ENCODE results near the gene GATAD2A. TPM values are rescaled to one million over a fixed set of nuclear protein-coding genes. Genes with fewer than 3 reads are reported as not detected.

The GATAD2A gene
- total and polyA plus RNA-seq, 7 experiments from 2014 or later = 11.3 to 123 (median 102) TPM

- H3K36me3 Mint-ChIP-seq = peaks cover 0 to 11% (median 0%) of the 10 kb centered on the region in 5 donors
- Histone ChIP-seq H3K27ac (ENCODE audit: low read depth, low read length) (peak overlapping the region; percentile 81), H3K4me1 (ENCODE audit: control insufficient read depth in 2 of 2, insufficient read depth in 2 of 2, low read length in 2 of 2) (peaks cover 33 to 51% of the 10 kb centered on the region in 2 donors), H3K36me3 (ENCODE audit: control insufficient read depth in 2 of 3, insufficient read depth in 3 of 3, low read length in 3 of 3) (peaks cover 0 to 16% (median 0%) of the 10 kb centered on the region in 3 experiments), H3K9me3 (ENCODE audit: control insufficient read depth in 2 of 3, low read length in 3 of 3) (no peaks in the 10 kb centered on the region), H3K4me3 (ENCODE audit: low read length) (no peak overlapping the region), H3K27me3 (ENCODE audit: control insufficient read depth in 2 of 2, insufficient read depth in 2 of 2, low read length in 2 of 2) (no peaks in the 10 kb centered on the region)
- no peak for DNase-seq
- POLR2A ChIA-PET = interaction anchor here (4.9 to 6.4 kb wide), 2 partner anchors 81 to 121 kb away, joined by 36 to 101 read pairs; partner anchors contain the start of gene GATAD2A
- peak overlapping the region in 2 of 10 donors; percentile 20 to 52 for H3K4me3 Mint-ChIP-seq
- CTCF ChIA-PET = interaction anchor here (1.1 to 1.9 kb wide), 2 partner anchors 82 to 125 kb away, joined by 3 to 12 read pairs; partner anchors contain the start of gene GATAD2A
- peak overlapping the region; percentile 69 to 99 (median 97) for H3K27ac Mint-ChIP-seq
- no peaks in the 10 kb centered on the region for H3K9me3 Mint-ChIP-seq
- no peak for ATAC-seq
- H3K27me3 Mint-ChIP-seq = no peaks in the 10 kb centered on the region
- intact Hi-C loops (cut with micrococcal nuclease) = loop anchor here (5.0 to 10.0 kb wide), 2 partner anchors 422 to 424 kb away; partner anchors contain the start of gene SLC25A42 (in 2 of the 2)
- H3K4me1 Mint-ChIP-seq = peaks cover 34 to 78% (median 65%) of the 10 kb centered on the region in 7 donors
Observed at GRCh38 chr19:19486343-19487076, 81.0 kb downstream of the GATAD2A start.

DNA sequence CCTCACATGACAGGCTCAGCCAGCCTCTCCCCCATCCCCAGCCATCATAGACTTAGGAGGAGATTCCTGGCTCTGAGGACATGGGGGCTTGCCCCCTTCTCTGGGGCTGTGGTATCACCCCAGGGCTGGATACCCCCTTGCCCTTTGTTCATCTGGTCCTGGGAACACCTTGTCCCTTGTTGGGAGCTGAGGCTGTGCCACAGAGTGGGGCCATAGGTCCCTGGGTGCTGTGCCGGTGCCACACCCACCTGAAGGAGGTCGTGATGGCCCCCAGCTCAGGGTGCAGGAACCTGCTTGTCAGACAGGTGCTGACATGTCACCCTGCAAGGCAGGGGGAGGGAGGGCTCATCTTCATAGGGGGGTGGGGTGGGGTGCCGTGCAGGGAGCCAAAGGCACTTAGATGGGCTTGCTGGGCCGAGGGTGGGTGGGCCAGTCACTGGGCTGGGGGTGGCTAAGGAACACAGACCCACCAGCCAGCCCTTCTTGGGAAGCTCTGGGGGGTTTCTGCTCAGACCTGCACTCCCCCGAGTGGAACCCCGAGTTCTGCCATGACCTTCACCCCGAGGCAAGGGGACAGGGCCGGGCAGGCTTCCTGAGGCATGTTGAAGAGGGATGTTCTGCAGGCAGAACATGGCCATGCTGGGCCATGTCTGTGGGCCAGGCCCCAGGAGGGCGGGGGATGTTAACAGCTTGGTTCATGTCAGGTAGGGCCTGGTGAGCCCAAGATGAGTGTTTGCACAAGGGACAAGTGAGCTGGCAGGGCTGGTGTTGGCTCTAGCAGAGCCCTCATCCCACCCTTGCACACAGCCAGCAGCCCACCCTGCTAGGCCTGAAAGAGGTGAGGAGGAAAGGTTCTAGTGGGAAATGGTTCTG lies 81.8 kb downstream of the GATAD2A start:
- intact Hi-C loops (cut with micrococcal nuclease) = loop anchor here (5.0 to 10.0 kb wide), 2 partner anchors 423 to 425 kb away; partner anchors contain the start of gene SLC25A42 (in 2 of the 2)

DNA sequence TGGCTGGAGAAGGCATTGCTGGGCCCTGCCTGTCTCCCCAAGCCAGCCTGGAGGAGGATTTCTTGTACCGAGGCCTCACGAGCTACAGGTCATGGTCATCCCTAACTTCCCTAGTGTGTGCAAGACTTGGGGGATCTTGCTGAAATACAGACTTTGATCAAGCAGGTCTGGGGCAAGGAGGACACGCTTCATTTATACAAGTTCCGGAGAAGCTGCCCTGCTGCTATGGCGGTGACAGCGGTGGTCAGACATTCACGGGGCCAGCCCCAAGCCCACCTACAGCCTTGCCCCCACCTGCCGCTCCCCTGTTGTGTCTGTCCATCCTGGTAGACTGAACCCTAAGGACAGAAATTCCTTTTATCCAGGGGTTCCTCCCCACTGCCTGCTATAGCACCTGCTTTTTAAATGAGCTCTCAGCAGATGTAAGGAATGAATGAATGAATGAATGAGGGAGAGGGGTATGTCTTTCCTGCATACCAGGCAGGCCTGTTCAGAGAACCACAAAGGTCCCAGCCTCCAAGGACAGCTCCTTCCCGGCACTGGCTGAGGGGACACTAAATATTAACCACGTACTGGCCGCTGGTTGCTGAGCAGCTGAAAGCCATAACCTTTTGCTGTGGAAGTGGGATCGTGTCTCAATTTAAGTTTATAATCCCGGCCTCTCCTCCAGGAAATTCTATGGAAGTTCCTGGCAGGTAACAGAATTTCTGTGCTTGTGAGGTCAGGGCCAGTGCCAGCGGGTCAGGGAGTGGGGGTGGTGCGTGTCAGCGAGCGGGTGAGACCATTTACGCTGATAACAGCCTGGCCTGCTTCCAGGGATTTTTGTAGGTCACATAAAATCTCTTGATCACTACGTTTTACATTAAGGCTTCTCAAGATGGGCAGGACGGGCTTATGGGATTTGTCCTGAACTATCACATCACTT lies 82.7 kb downstream of the GATAD2A start:
- CTCF ChIA-PET = interaction anchor here (0.6 to 4.0 kb wide), 10 partner anchors 26 to 569 kb away, joined by 3 to 94 read pairs (median 6); partner anchors contain the start of genes COPE and DDX49
- peak overlapping the region; percentile 58 to 84 (median 78) for H3K4me3 Mint-ChIP-seq

More for the DNA sequence above, 81.8 kb downstream of the GATAD2A start:
- ATAC-seq = no peak
- POLR2A ChIA-PET = interaction anchor here (0.7 to 6.4 kb wide), 9 partner anchors 8 to 140 kb away, joined by 3 to 101 read pairs (median 5); partner anchors contain the start of genes GATAD2A and NDUFA13
- Histone ChIP-seq H3K27me3 (ENCODE audit: control insufficient read depth in 2 of 2, insufficient read depth in 2 of 2, low read length in 2 of 2) (no peaks in the 10 kb centered on the region), H3K9me3 (ENCODE audit: control insufficient read depth in 2 of 3, low read length in 3 of 3) (no peaks in the 10 kb centered on the region), H3K27ac (ENCODE audit: low read depth, low read length) (peak overlapping the region; percentile 81), H3K4me1 (ENCODE audit: control insufficient read depth in 2 of 2, insufficient read depth in 2 of 2, low read length in 2 of 2) (peaks cover 33 to 51% of the 10 kb centered on the region in 2 donors), H3K4me3 (ENCODE audit: low read length) (no peak overlapping the region), H3K36me3 (ENCODE audit: control insufficient read depth in 2 of 3, insufficient read depth in 3 of 3, low read length in 3 of 3) (peaks cover 0 to 16% (median 2%) of the 10 kb centered on the region in 3 experiments)
- Mint-ChIP-seq H3K27me3 (no peaks in the 10 kb centered on the region), H3K27ac (peak overlapping the region; percentile 96 to 99 (median 99)), H3K9me3 (no peaks in the 10 kb centered on the region), H3K4me3 (peak overlapping the region in 8 of 10 donors; percentile 20 to 76 (median 47)), H3K36me3 (peaks cover 0 to 9% (median 0%) of the 10 kb centered on the region in 5 donors), H3K4me1 (peaks cover 31 to 74% (median 62%) of the 10 kb centered on the region in 7 donors)
- DNase-seq = no peak
- CTCF ChIA-PET = interaction anchor here (0.5 to 1.9 kb wide), 2 partner anchors 126 to 300 kb away, joined by 4 to 12 read pairs; no protein-coding TSS in a partner anchor

GRCh38 chr19:19488875-19489690 lies 83.6 kb downstream of the GATAD2A start:
- Histone ChIP-seq H3K4me3 (ENCODE audit: low read length) (peak overlapping the region; percentile 22), H3K4me1 (ENCODE audit: control insufficient read depth in 2 of 2, insufficient read depth in 2 of 2, low read length in 2 of 2) (peaks cover 33 to 51% of the 10 kb centered on the region in 2 donors), H3K27me3 (ENCODE audit: control insufficient read depth in 2 of 2, insufficient read depth in 2 of 2, low read length in 2 of 2) (no peaks in the 10 kb centered on the region), H3K27ac (ENCODE audit: low read depth, low read length) (peak overlapping the region; percentile 81), H3K9me3 (ENCODE audit: control insufficient read depth in 2 of 3, low read length in 3 of 3) (no peaks in the 10 kb centered on the region), H3K36me3 (ENCODE audit: control insufficient read depth in 2 of 3, insufficient read depth in 3 of 3, low read length in 3 of 3) (peaks cover under 1 to 20% (median 8%) of the 10 kb centered on the region in 3 experiments)
- H3K4me3 Mint-ChIP-seq = peak overlapping the region; percentile 58 to 84 (median 78)
- intact Hi-C loops (cut with micrococcal nuclease) = loop anchor here (1.0 to 10.0 kb wide), 12 partner anchors 27 to 427 kb away; partner anchors contain the start of genes BORCS8 (in 2 of the 2), GATAD2A (in 2 of the 2), MAU2 (in 2 of the 2) and NDUFA13 (in 2 of the 2)
- DNase-seq (peak; percentile 63 to 97 (median 94)), ATAC-seq (peak; percentile 90)
- no peaks in the 10 kb centered on the region for H3K9me3 Mint-ChIP-seq
- H3K36me3 Mint-ChIP-seq = peaks cover 0 to 10% (median 0%) of the 10 kb centered on the region in 5 donors
- CTCF ChIA-PET = interaction anchor here (0.6 to 4.0 kb wide), 13 partner anchors 25 to 570 kb away, joined by 3 to 94 read pairs (median 6); partner anchors contain the start of genes COPE, DDX49 and GATAD2A
- POLR2A ChIA-PET = interaction anchor here (0.8 to 6.4 kb wide), 19 partner anchors 10 to 426 kb away, joined by 3 to 101 read pairs (median 4); partner anchors contain the start of genes BORCS8, GATAD2A, NDUFA13 and TSSK6
- H3K4me1 Mint-ChIP-seq = peaks cover 27 to 61% (median 52%) of the 10 kb centered on the region in 7 donors
- peak overlapping the region; percentile 96 to 99 (median 99) for H3K27ac Mint-ChIP-seq
- H3K27me3 Mint-ChIP-seq = no peaks in the 10 kb centered on the region

More for the DNA sequence above, 82.7 kb downstream of the GATAD2A start:
- H3K4me1 ChIP-seq (ENCODE audit: control insufficient read depth in 2 of 2, insufficient read depth in 2 of 2, low read length in 2 of 2) = peaks cover 33 to 51% of the 10 kb centered on the region in 2 donors
- Mint-ChIP-seq H3K9me3 (no peaks in the 10 kb centered on the region), H3K36me3 (peaks cover 0 to 8% (median 0%) of the 10 kb centered on the region in 5 donors), H3K27ac (peak overlapping the region; percentile 96 to 99 (median 99)), H3K27me3 (no peaks in the 10 kb centered on the region), H3K4me1 (peaks cover 30 to 67% (median 54%) of the 10 kb centered on the region in 7 donors)
- H3K9me3 ChIP-seq (ENCODE audit: control insufficient read depth in 2 of 3, low read length in 3 of 3) = no peaks in the 10 kb centered on the region
- DNase-seq (no peak), ATAC-seq (no peak)
- no peaks in the 10 kb centered on the region for H3K27me3 ChIP-seq (ENCODE audit: control insufficient read depth in 2 of 2, insufficient read depth in 2 of 2, low read length in 2 of 2)
- intact Hi-C loops (cut with micrococcal nuclease) = loop anchor here (2.0 to 10.0 kb wide), 3 partner anchors 41 to 426 kb away; partner anchors contain the start of gene SLC25A42 (in 2 of the 2)
- H3K4me3 ChIP-seq (ENCODE audit: low read length) = peak overlapping the region; percentile 22
- peak overlapping the region; percentile 81 for H3K27ac ChIP-seq (ENCODE audit: low read depth, low read length)
- H3K36me3 ChIP-seq (ENCODE audit: control insufficient read depth in 2 of 3, insufficient read depth in 3 of 3, low read length in 3 of 3) = peaks cover 0 to 15% (median 5%) of the 10 kb centered on the region in 3 experiments
- POLR2A ChIA-PET = interaction anchor here (0.7 to 6.4 kb wide), 19 partner anchors 9 to 425 kb away, joined by 3 to 101 read pairs (median 4); partner anchors contain the start of genes GATAD2A, NDUFA13 and TSSK6
